AG04450 (cell line): ENCODE results near the gene CCDC92B. TPM values are rescaled to one million over a fixed set of nuclear protein-coding genes. Genes with fewer than 3 reads are reported as not detected.

Experiments
- CTCF ChIA-PET: fragments of 300-600, 350-600 bp; formaldehyde crosslinking; extraction: SDS; loops from one replicate; lab custom pipeline; 2022; ENCODE audit warnings: antibody characterized with exemption, inconsistent platforms; lab: Charles Lee
- POLR2A ChIA-PET: fragments of 350-600 bp; formaldehyde crosslinking; extraction: SDS; loops from one replicate; lab custom pipeline; 2021; ENCODE audit warnings: antibody characterized with exemption, inconsistent platforms; lab: Yijun Ruan, JAX
- DNase-seq: peaks from one replicate; pipeline ENCODE4 v3.0.0-alpha.2; 2011; ENCODE audit warnings: low read depth, low spot score
- H3K27ac ChIP-seq: one replicate; pipeline ENCODE4 v1.5.1; 2012; ENCODE audit warnings: low read depth, low read length, control low read depth
- H3K27me3 ChIP-seq: one replicate; pipeline ENCODE4 v1.6.0; 2012; ENCODE audit warnings: low read length; ENCODE audit not compliant: control insufficient read depth, insufficient read depth
- H3K4me3 ChIP-seq: 2 replicates; pipeline ENCODE4 v1.5.1; 2011; ENCODE audit warnings: mild to moderate bottlenecking, low read depth, low read length, control low read depth
- H3K9me3 ChIP-seq: 2 replicates; pipeline ENCODE4 v1.5.1; 2012; ENCODE audit warnings: low read length; ENCODE audit not compliant: control insufficient read depth, insufficient read depth
- polyA plus RNA-seq: library from polyadenylated mRNA; depleted of rRNA; stranded (reverse); fragments of >200 nt; gene quantifications from 2 replicates; pipeline ENCODE4 v1.2.3, GENCODE V29; 2011
- TF ChIP-seq, protein P1 (sequence below): IDR thresholded peaks from 2 replicates; pipeline ENCODE4 v1.5.1; 2011; ENCODE audit warnings: low read depth, low read length, control low read depth, inconsistent platforms

The CCDC92B gene
- polyA plus RNA-seq, 1 experiment, result not detected

DNA sequence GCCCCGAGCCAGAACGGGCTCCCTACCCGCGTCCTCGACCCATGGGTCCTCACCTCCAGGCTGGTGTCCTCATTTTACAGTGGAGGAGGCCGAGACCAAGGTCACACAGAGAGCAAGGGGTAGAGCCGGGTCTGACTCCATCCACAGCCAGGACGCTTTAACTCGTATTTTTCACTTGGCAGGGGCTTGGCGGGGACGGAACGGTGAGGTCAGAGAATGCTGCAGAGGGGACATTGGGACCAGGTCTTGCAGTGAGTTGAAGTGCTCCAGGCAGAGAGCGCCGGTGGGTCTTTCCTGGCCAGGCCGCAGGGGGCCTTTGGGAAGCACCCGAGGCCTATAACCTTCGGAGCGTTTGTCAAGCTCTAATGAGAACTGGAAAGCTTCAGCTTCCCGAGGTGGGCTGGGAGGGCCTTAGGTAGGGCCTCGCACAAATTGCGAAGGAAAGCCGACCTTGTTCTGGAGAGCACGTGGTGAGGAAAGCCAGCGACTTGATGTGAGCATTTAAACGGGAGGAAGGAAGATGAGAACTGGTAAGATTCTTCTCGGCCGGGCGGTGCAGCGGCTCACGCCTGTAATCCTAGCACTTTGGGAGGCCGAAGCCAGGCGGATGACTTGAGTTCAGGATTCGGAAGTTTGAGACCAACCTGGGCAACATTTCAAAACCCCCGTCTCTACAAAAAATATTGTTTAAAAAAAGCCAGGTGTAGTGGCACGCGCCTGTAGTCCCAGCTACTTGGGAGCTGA lies 37.0 kb downstream of the CCDC92B start:
- Histone ChIP-seq H3K27ac (no peak overlapping the region), H3K27me3 (no peaks in the 10 kb centered on the region), H3K4me3 (peak overlapping the region; percentile 74), H3K9me3 (no peaks in the 10 kb centered on the region)
- ChIA-PET POLR2A (interaction anchor here (0.7 kb wide), 1 partner anchor 19 kb away, joined by 3 read pairs; no protein-coding TSS in a partner anchor), CTCF (no interaction called here)
- no peak for DNase-seq
- TF ChIP-seq, protein P1, sequence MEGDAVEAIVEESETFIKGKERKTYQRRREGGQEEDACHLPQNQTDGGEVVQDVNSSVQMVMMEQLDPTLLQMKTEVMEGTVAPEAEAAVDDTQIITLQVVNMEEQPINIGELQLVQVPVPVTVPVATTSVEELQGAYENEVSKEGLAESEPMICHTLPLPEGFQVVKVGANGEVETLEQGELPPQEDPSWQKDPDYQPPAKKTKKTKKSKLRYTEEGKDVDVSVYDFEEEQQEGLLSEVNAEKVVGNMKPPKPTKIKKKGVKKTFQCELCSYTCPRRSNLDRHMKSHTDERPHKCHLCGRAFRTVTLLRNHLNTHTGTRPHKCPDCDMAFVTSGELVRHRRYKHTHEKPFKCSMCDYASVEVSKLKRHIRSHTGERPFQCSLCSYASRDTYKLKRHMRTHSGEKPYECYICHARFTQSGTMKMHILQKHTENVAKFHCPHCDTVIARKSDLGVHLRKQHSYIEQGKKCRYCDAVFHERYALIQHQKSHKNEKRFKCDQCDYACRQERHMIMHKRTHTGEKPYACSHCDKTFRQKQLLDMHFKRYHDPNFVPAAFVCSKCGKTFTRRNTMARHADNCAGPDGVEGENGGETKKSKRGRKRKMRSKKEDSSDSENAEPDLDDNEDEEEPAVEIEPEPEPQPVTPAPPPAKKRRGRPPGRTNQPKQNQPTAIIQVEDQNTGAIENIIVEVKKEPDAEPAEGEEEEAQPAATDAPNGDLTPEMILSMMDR, result no peak

DNA sequence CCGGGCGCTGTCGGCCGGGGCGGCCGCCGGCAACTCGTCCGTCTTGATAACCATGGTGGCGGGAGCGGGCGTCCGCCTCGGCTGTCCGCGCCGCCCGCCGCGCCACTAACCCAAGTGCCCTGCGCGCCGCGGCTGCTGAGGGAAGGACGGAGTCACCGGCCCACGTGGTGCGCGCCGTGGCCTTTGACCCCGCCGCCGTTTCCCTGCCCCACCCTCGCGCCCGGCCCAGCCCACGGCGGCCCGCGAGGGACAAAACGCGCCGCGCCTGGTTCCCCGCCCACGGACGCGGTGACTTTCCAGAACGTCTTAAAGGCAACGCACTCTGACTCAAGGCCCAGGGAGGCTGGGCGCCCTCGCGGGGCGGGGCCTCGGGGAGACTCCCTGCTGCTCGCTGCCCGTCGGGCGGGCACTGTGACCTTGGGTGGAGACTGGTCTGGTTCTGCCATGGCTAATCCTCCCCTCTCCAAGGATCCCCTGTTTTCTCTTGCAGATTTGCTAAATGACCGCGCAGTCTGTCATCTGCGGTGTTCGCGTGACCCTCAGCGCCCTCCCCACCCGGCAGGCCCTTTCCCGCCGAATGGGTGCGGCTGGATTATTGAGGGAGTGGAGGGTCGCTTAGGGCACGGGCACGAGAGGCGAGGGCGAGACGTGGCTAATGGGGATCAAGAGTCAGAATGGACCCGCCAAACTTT lies 37.7 kb downstream of the CCDC92B start, which contains the start of gene CLUH:
Gene CLUH (minus strand): TSS at position 157 of the 692 bp plus-strand sequence. CDS start 103 bp downstream, at position 54.
- H3K27me3 ChIP-seq, result no peaks in the 10 kb centered on the region
- ChIA-PET CTCF (no interaction called here), POLR2A (no interaction called here)
- DNase-seq, result peak; percentile 91
- H3K4me3 ChIP-seq, result peak within 1 kb of the TSS; percentile 74
- H3K9me3 ChIP-seq, result no peaks in the 10 kb centered on the region
- H3K27ac ChIP-seq, result no peak within 1 kb of the TSS
- TF ChIP-seq, protein P1, result no peak

DNA sequence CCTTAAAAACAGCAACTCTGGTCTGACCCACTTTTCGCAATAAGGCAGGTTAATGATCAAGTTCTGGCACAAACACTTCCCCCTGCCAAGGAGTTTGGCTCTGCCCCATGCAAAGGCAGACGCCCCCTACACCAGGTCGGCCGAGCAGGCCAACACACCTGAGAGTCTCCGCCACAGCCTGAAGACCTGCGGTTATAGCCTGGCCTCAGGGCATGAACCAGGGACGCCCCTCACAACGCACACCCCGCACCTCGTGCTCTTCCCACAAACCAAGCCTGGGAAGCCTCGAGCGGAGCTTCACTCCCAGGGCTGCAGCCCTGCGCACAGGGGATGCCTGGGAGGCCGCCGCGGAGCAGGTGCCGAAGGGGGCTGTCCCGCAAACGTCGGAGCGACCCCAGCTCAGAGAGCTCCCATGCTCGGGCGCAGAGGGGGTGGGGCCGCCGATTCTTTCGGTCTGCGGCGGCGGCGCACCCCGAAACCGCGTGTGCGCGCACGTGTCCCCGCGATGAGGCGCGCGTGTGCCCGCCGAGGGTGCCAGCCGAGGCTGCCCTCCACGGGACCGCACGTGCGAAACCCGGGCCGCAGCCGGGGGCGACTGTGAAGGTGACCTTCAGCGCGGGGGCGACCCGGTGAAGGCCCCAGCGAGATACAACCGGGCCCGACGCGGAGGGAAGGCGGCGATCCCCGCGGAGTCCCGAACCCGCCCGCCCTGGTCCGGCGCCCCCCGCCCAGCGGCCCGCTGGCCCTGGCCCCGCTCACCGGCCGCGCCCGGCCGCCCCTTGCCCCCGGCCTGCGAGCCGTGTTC lies 38.4 kb downstream of the CCDC92B start:
- Histone ChIP-seq H3K27me3 (no peaks in the 10 kb centered on the region), H3K27ac (no peak overlapping the region), H3K4me3 (peak overlapping the region; percentile 74), H3K9me3 (no peaks in the 10 kb centered on the region)
- TF ChIP-seq, protein P1, result no peak
- no peak for DNase-seq
- CTCF ChIA-PET, result no interaction called here
- POLR2A ChIA-PET, result interaction anchor here (1.2 kb wide), 1 partner anchor 10 kb away, joined by 5 read pairs; no protein-coding TSS in a partner anchor

DNA sequence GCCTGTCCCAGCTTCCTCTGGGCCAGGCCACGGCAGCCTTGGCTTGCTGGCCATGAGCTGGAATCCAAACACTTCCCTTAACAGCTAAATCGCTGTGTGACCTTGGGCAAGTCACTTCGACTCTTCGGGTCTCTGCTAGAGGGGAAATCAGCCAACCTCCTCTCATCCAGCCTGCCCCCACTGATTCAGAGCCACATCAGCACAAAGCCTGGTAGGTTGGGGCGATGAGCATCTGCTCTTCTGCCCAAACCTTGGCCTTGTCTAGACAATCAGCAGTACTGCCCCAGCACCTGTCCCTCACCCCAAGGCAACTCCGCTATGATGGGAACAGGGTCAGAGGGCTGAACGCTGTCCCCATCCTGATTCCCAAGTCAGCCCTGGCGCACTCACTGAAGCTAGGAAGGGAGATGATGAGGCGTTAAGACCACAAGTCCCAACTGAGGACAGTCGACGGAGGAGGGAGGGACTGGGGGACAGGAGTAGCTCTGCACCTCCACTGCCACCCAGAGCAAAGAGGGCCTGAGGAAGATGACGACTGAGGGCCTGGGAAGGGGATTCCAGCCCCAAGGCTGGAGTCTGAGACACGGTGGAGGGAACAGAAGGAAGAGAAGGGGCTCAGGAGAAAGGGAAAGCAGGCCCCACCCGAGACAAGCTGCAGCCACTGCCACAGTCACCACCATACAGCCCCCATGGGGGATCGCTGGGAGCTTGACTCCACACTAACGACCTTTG lies 39.2 kb downstream of the CCDC92B start:
- Histone ChIP-seq H3K4me3 (peak overlapping the region; percentile 74), H3K27ac (peak overlapping the region; percentile 31), H3K27me3 (no peaks in the 10 kb centered on the region), H3K9me3 (no peaks in the 10 kb centered on the region)
- TF ChIP-seq, protein P1, result no peak
- POLR2A ChIA-PET, result interaction anchor here (0.6 to 1.2 kb wide), 2 partner anchors 10 to 155 kb away, joined by 3 to 5 read pairs; no protein-coding TSS in a partner anchor
- DNase-seq, result no peak
- CTCF ChIA-PET, result interaction anchor here (0.8 kb wide), 1 partner anchor 294 kb away, joined by 3 read pairs; no protein-coding TSS in a partner anchor
